H1 (cell line): Measurements from ENCODE around the gene NSD2. TPM values are rescaled to one million over a fixed set of nuclear protein-coding genes. Genes with fewer than 3 reads are reported as not detected.

Source experiments
- CTCF ChIA-PET: fragments of 300-600 bp; sonication (Branson Sonifier 250); formaldehyde crosslinking; loops from one replicate; lab custom pipeline; 2021; ENCODE audit not compliant: partially characterized antibody; lab: Charles Lee
- POLR2A ChIA-PET: fragments of 300-600 bp; sonication (Branson Sonifier 250); formaldehyde crosslinking; loops from one replicate; lab custom pipeline; 2021; ENCODE audit warnings: inconsistent platforms; ENCODE audit not compliant: partially characterized antibody; lab: Charles Lee
- DNase-seq, 2 experiments: peaks; one replicate each; pipeline versions ENCODE4 v3.0.0 to v3.0.0-alpha.2; 2010 to 2022; ENCODE audit warnings: low spot score in 2 of 2, low read depth in 1 of 2, mixed read lengths in 1 of 2
- FAIRE-seq: peaks from 2 replicates; lab custom pipeline; 2011; peaks lifted over from hg19 to GRCh38; lab: Jason Lieb, UNC
- H2AFZ ChIP-seq: 2 replicates; pipeline ENCODE4 v1.8.1; 2012; ENCODE audit warnings: low read length, inconsistent platforms
- H2AK5ac ChIP-seq: 2 replicates; pipeline ENCODE4 v1.6.1; 2013; ENCODE audit warnings: low read depth, low read length
- H2BK120ac ChIP-seq: replicated peaks from 2 replicates; pipeline ENCODE3; 2013; ENCODE audit warnings: low read depth, low read length, inconsistent platforms
- H2BK12ac ChIP-seq: 2 replicates; pipeline ENCODE4 v1.6.1; 2013; ENCODE audit warnings: low read depth, low read length
- H2BK15ac ChIP-seq: 2 replicates; pipeline ENCODE4 v1.6.1; 2013; ENCODE audit warnings: low read length
- H2BK20ac ChIP-seq: 2 replicates; pipeline ENCODE4 v1.6.1; 2013; ENCODE audit warnings: low read length
- H2BK5ac ChIP-seq: 2 replicates; pipeline ENCODE4 v1.6.1; 2013; ENCODE audit warnings: low read depth, low read length
- H3K14ac ChIP-seq: 2 replicates; pipeline ENCODE4 v1.6.1; 2013; ENCODE audit warnings: inconsistent platforms; ENCODE audit not compliant: insufficient read length
- H3K18ac ChIP-seq: 2 replicates; pipeline ENCODE4 v1.6.1; 2013; ENCODE audit warnings: low read length; ENCODE audit errors: extremely low read depth
- H3K23ac ChIP-seq: 2 replicates; pipeline ENCODE4 v1.6.1; 2013; ENCODE audit warnings: inconsistent platforms; ENCODE audit not compliant: insufficient read length
- H3K23me2 ChIP-seq: 2 replicates; pipeline ENCODE4 v1.6.1; 2013; ENCODE audit warnings: low read depth, low read length
- H3K27ac ChIP-seq: 2 replicates; pipeline ENCODE4 v1.6.1; 2011; ENCODE audit warnings: low read depth, low read length, inconsistent platforms
- H3K27me3 ChIP-seq, 4 experiments: replicated peaks in 1 of 4; 1 replicate in 1 of 4; 2 replicates in 3 of 4; pipeline versions ENCODE4 v1.6.1 to v1.8.1; 2011 to 2013; ENCODE audit warnings: low read length in 3 of 4, mild to moderate bottlenecking in 3 of 4, inconsistent platforms in 2 of 4, mixed read lengths in 2 of 4, moderate library complexity in 1 of 4; ENCODE audit not compliant: control insufficient read depth in 3 of 4, insufficient read depth in 3 of 4; ENCODE audit errors: extremely low read depth in 1 of 4
- H3K36me3 ChIP-seq, 4 experiments: 2 replicates each; pipeline versions ENCODE4 v1.6.1 to v1.8.1; 2011 to 2013; ENCODE audit warnings: mild to moderate bottlenecking in 4 of 4, low read length in 3 of 4, moderate library complexity in 2 of 4, control low read depth in 1 of 4, inconsistent platforms in 1 of 4; ENCODE audit not compliant: insufficient read depth in 4 of 4, control insufficient read depth in 2 of 4
- H3K4ac ChIP-seq: replicated peaks from 2 replicates; pipeline ENCODE3; 2013; ENCODE audit warnings: low read length, low read depth, mixed read lengths, inconsistent platforms; ENCODE audit not compliant: insufficient read length
- H3K4me1 ChIP-seq, 4 experiments: replicated peaks in 1 of 4; 1 replicate in 1 of 4; 2 replicates in 3 of 4; pipeline versions ENCODE4 v1.6.1 to v1.8.1; 2011 to 2013; ENCODE audit warnings: low read length in 3 of 4, inconsistent platforms in 2 of 4, mixed read lengths in 1 of 4; ENCODE audit not compliant: insufficient read depth in 4 of 4, control insufficient read depth in 3 of 4
- H3K4me2 ChIP-seq, 2 experiments: 2 replicates each; pipeline versions ENCODE4 v1.6.1 to v1.8.1; 2011 to 2013; ENCODE audit warnings: low read depth in 2 of 2, low read length in 2 of 2, control low read depth in 1 of 2, inconsistent platforms in 1 of 2, mild to moderate bottlenecking in 1 of 2; ENCODE audit not compliant: insufficient read depth in 1 of 2
- H3K4me3 ChIP-seq, 4 experiments: fragments of 200-600, 300-600 bp in 1 of 4; sonication (generic), shearing (Covaris generic), sonication (Bioruptor Twin) in 1 of 4; 2 replicates each; pipeline versions ENCODE4 v1.5.1 to v1.8.1; 2011 to 2016; ENCODE audit warnings: low read length in 4 of 4, low read depth in 3 of 4, control low read depth in 2 of 4, inconsistent platforms in 2 of 4, mild to moderate bottlenecking in 2 of 4, mixed read lengths in 1 of 4, moderate library complexity in 1 of 4; ENCODE audit not compliant: insufficient read depth in 2 of 4; ENCODE audit errors: extremely low read depth in 1 of 4
- H3K56ac ChIP-seq: replicated peaks from 2 replicates; pipeline ENCODE3; 2013; ENCODE audit warnings: low read depth, mild to moderate bottlenecking, mixed read lengths, low read length, inconsistent platforms; ENCODE audit not compliant: insufficient read length
- H3K79me1 ChIP-seq: 2 replicates; pipeline ENCODE4 v1.6.1; 2013; ENCODE audit warnings: low read depth, low read length, control low read depth
- H3K79me2 ChIP-seq, 2 experiments: 2 replicates each; pipeline versions ENCODE4 v1.6.1 to v1.8.1; 2012 to 2013; ENCODE audit warnings: low read length in 2 of 2, mild to moderate bottlenecking in 2 of 2, inconsistent platforms in 1 of 2; ENCODE audit not compliant: insufficient read depth in 2 of 2, control insufficient read depth in 1 of 2
- H3K9ac ChIP-seq, 4 experiments: replicated peaks in 1 of 4; 1 replicate in 1 of 4; 2 replicates in 3 of 4; pipeline versions ENCODE4 v1.6.1 to v1.8.1; 2011 to 2013; ENCODE audit warnings: low read depth in 3 of 4, low read length in 3 of 4, control low read depth in 2 of 4, mild to moderate bottlenecking in 2 of 4, moderate library complexity in 2 of 4, inconsistent platforms in 1 of 4; ENCODE audit errors: extremely low read depth in 1 of 4
- H3K9me3 ChIP-seq, 2 experiments: 2 replicates each; pipeline versions ENCODE4 v1.6.1 to v1.8.1; 2012 to 2013; ENCODE audit warnings: mild to moderate bottlenecking in 2 of 2, moderate library complexity in 2 of 2, control low read depth in 1 of 2, inconsistent platforms in 1 of 2, low read depth in 1 of 2, low read length in 1 of 2, mixed read lengths in 1 of 2; ENCODE audit not compliant: insufficient read depth in 2 of 2
- H4K20me1 ChIP-seq, 2 experiments: replicated peaks in 1 of 2; 2 replicates each; pipeline versions ENCODE3 to v1.8.1; 2011 to 2013; ENCODE audit warnings: inconsistent platforms in 2 of 2, low read length in 2 of 2, mild to moderate bottlenecking in 1 of 2; ENCODE audit not compliant: insufficient read depth in 2 of 2, control insufficient read depth in 1 of 2
- H4K5ac ChIP-seq: 2 replicates; pipeline ENCODE4 v1.6.1; 2013; ENCODE audit warnings: low read length, low read depth, mixed read lengths, inconsistent platforms; ENCODE audit not compliant: insufficient read length
- H4K8ac ChIP-seq: 2 replicates; pipeline ENCODE4 v1.8.0; 2013; ENCODE audit warnings: mild to moderate bottlenecking, moderate library complexity, low read length, inconsistent platforms; ENCODE audit not compliant: insufficient read depth; ENCODE audit errors: extremely low read depth
- H4K91ac ChIP-seq: replicated peaks from 2 replicates; pipeline ENCODE3; 2013; ENCODE audit warnings: low read length, mixed read lengths, inconsistent platforms; ENCODE audit not compliant: insufficient read length
- CBX8 ChIP-seq: fragments of 300-800, 300-1000 bp; sonication (generic); IDR thresholded peaks from 2 replicates; pipeline ENCODE4 v1.7.1; 2016; ENCODE audit warnings: low read depth, low read length, borderline replicate concordance
- JUN ChIP-seq: IDR thresholded peaks from 2 replicates; pipeline ENCODE4 v1.6.1; 2011; ENCODE audit warnings: low read depth, mild to moderate bottlenecking, improper control_type of control experiment, low read length
- POLR2AphosphoS5 ChIP-seq: IDR thresholded peaks from 2 replicates; pipeline ENCODE4 v1.6.1; 2011; ENCODE audit warnings: low read depth, low read length
- SP2 ChIP-seq: IDR thresholded peaks from 2 replicates; pipeline ENCODE4 v1.6.1; 2012; ENCODE audit warnings: mild to moderate bottlenecking, low read length, inconsistent platforms
- SP4 ChIP-seq: IDR thresholded peaks from 2 replicates; pipeline ENCODE4 v1.6.1; 2012; ENCODE audit warnings: low read length, inconsistent platforms
- WGBS, 2 experiments: shearing (Covaris generic) in 1 of 2; methylation state at CpG; one replicate each; pipeline versions ENCODE4 v1.1.6 to v1.1.7; 2013 to 2015; ENCODE audit warnings: low lambda C conversion rate in 2 of 2, mixed read lengths in 2 of 2, inconsistent platforms in 1 of 2, low coverage in 1 of 2, missing lambda C conversion rate in 1 of 2; ENCODE audit not compliant: insufficient replicate concordance in 2 of 2, insufficient coverage in 1 of 2, insufficient read length in 1 of 2; ENCODE audit errors: extremely low coverage in 1 of 2, missing lambda C conversion rate in 1 of 2; 5-methylcytosine and 5-hydroxymethylcytosine counted together
- polyA plus RNA-seq, 7 experiments: library from polyadenylated mRNA; depleted of rRNA in 3 of 7; stranded (reverse) in 5 of 7; unstranded in 2 of 7; fragments of >200 nt in 5 of 7; fragments of 200-250 nt in 2 of 7; gene quantifications; 1 replicate in 5 of 7; 2 replicates in 1 of 7; 4 replicates in 1 of 7; pipeline versions ENCODE4 v1.2.1 to v1.2.3, GENCODE V29; 2011 to 2013; ENCODE audit warnings: missing spikeins in 2 of 7, mixed read lengths in 2 of 7
- total RNA-seq: library from RNA; stranded (reverse); fragmentation: NEBNext Ultra II Directional; extraction: Animal tissue kit (Norgen Biotek cat#: 25700); gene quantifications from 2 replicates; pipeline ENCODE4 v1.2.1, GENCODE V29; 2021

The NSD2 gene
- total and polyA plus RNA-seq, 2 of the 8 experiments (the other 6 are each of a cell fraction or from before 2014, with no cell fraction given), result 26.7 to 129 TPM

DNA sequence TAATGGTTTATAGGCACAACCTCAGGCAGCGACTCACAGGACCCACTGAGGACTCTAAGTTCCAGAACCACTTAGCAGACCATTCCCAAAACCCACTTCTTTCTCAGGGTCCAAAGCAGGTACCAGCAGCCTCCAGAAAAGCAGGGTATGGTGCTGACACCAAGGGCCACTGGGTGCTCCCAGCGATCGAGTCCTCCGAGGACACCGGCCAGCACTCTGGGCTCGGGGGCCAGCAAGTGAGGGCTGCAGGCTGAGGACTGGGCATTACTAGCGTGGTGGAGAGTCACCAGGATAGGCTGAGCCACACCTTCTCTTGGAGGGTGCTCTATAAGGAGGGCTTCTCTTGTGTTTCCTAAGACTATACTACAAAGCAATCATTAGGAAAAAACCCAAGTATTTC is 34.5 kb upstream of the NSD2 start:
- Histone ChIP-seq H2BK120ac (no peak overlapping the region), H3K4me3 (no peak overlapping the region), H3K9ac (no peak overlapping the region), H3K4me2 (no peak overlapping the region), H3K9me3 (no peaks in the 10 kb centered on the region), H2BK15ac (no peak overlapping the region), H3K79me1 (peaks cover 2% of the 10 kb centered on the region; the same call in 1 of the 2 replicates), H3K23me2 (no peaks in the 10 kb centered on the region), H3K4ac (no peak overlapping the region), H2BK20ac (no peak overlapping the region), H3K23ac (no peak overlapping the region), H4K8ac (no peak overlapping the region), H3K27me3 (no peaks in the 10 kb centered on the region), H2AFZ (no peak overlapping the region), H4K20me1 (peaks cover 0 to 7% of the 10 kb centered on the region in 2 experiments), H3K14ac (no peak overlapping the region), H4K5ac (no peak overlapping the region), H3K56ac (no peak overlapping the region), H2AK5ac (no peak overlapping the region), H3K36me3 (peaks cover 0 to 21% (median 12%) of the 10 kb centered on the region in 4 experiments; a peak in 5 of 8 replicates), H3K79me2 (no peaks in the 10 kb centered on the region), H3K18ac (no peak overlapping the region), H4K91ac (no peak overlapping the region), H3K4me1 (no peaks in the 10 kb centered on the region), H2BK12ac (no peak overlapping the region), H2BK5ac (no peak overlapping the region), H3K27ac (no peak overlapping the region)
- ChIA-PET POLR2A (no interaction called here), CTCF (interaction anchor here (1.8 kb wide), 1 partner anchor 63 kb away, joined by 8 read pairs; no protein-coding TSS in a partner anchor)
- FAIRE-seq (no peak), DNase-seq (no peak)
- WGBS, 2 experiments, result 95% methylated on average over 7 of the region's 7 CpGs; no CpG with 5 or more reads in 1 of the 2 experiments
- TF ChIP-seq CBX8, result no peak
- no peak for TF ChIP-seq JUN
- no peak for TF ChIP-seq POLR2AphosphoS5
- no peak for TF ChIP-seq SP2
- no peak for TF ChIP-seq SP4
